IMR-90 (cell line): Measurements from ENCODE around the gene MAGI2. TPM values are rescaled to one million over a fixed set of nuclear protein-coding genes. Genes with fewer than 3 reads are reported as not detected.
A peak's percentile ranks its signal among the peaks of the same experiment; 100 is the strongest.

ENCODE experiments used
- ATAC-seq: fragments of 200-7000 bp; cut with Tn5 transposase; 2 replicates; pipeline ENCODE4 v1.9.1; 2020; ENCODE audit warnings: low read depth, mild to moderate bottlenecking, moderate library complexity
- BruUV-seq: library from RNA; stranded (reverse); fragments of 400-500 nt; replicated peaks from 2 replicates; lab custom pipeline; 2021; lab: Mats Ljungman, UMichigan
- CTCF ChIA-PET: fragments of 300-600 bp; formaldehyde crosslinking; extraction: SDS; loops from one replicate; lab custom pipeline; 2021; ENCODE audit warnings: antibody characterized with exemption; lab: Yijun Ruan, JAX
- POLR2A ChIA-PET: fragments of 300-600 bp; sonication (Branson Sonifier 250); formaldehyde crosslinking; loops from one replicate; lab custom pipeline; 2022; ENCODE audit warnings: antibody characterized with exemption; ENCODE audit not compliant: unreplicated experiment; lab: Charles Lee
- DNase-seq: peaks from one replicate; pipeline ENCODE4 v3.0.0; 2013
- H2AFZ ChIP-seq: replicated peaks from 2 replicates; pipeline ENCODE3; 2013; ENCODE audit warnings: low read length, mild to moderate bottlenecking; ENCODE audit not compliant: poor library complexity
- H2AK5ac ChIP-seq: 2 replicates; pipeline ENCODE4 v1.6.1; 2013; ENCODE audit warnings: low read depth, low read length, inconsistent platforms
- H2AK9ac ChIP-seq: replicated peaks from 2 replicates; pipeline ENCODE3; 2013; ENCODE audit warnings: mild to moderate bottlenecking, low read depth, low read length, moderate library complexity; ENCODE audit not compliant: poor library complexity
- H2BK120ac ChIP-seq: 2 replicates; pipeline ENCODE4 v1.6.1; 2013; ENCODE audit warnings: low read depth, low read length, inconsistent platforms
- H2BK15ac ChIP-seq: 3 replicates; pipeline ENCODE4 v1.6.1; 2013; ENCODE audit warnings: low read depth, low read length, inconsistent platforms
- H2BK20ac ChIP-seq: 2 replicates; pipeline ENCODE4 v1.6.1; 2013; ENCODE audit warnings: low read depth, mild to moderate bottlenecking, inconsistent platforms, low read length, moderate library complexity
- H2BK5ac ChIP-seq: 2 replicates; pipeline ENCODE4 v1.6.1; 2013; ENCODE audit warnings: mild to moderate bottlenecking, low read depth, low read length, inconsistent platforms; ENCODE audit not compliant: poor library complexity, severe bottlenecking
- H3K14ac ChIP-seq: replicated peaks from 2 replicates; pipeline ENCODE4 v1.6.1; 2013; ENCODE audit warnings: low read depth, low read length, inconsistent platforms
- H3K18ac ChIP-seq: 2 replicates; pipeline ENCODE4 v1.6.1; 2013; ENCODE audit warnings: low read depth, low read length, control low read depth
- H3K23ac ChIP-seq: 2 replicates; pipeline ENCODE4 v1.6.1; 2013; ENCODE audit warnings: low read depth, low read length, inconsistent platforms
- H3K27ac ChIP-seq: 2 replicates; pipeline ENCODE4 v1.5.1; 2013; ENCODE audit warnings: mild to moderate bottlenecking, control low read depth, low read length; ENCODE audit not compliant: insufficient read depth
- H3K27me3 ChIP-seq: 2 replicates; pipeline ENCODE4 v1.6.1; 2013; ENCODE audit warnings: low read length; ENCODE audit not compliant: control insufficient read depth, insufficient read depth
- H3K36me3 ChIP-seq: 2 replicates; pipeline ENCODE4 v1.6.1; 2013; ENCODE audit warnings: low read length, mixed read lengths; ENCODE audit not compliant: control insufficient read depth, insufficient read depth
- H3K4ac ChIP-seq: 2 replicates; pipeline ENCODE4 v1.6.1; 2013; ENCODE audit warnings: low read depth, low read length, inconsistent platforms
- H3K4me1 ChIP-seq: 2 replicates; pipeline ENCODE4 v1.6.1; 2013; ENCODE audit warnings: low read length, mixed read lengths; ENCODE audit not compliant: control insufficient read depth, insufficient read depth
- H3K4me2 ChIP-seq: 2 replicates; pipeline ENCODE4 v1.6.1; 2013; ENCODE audit warnings: low read depth, mild to moderate bottlenecking, control low read depth, low read length, moderate library complexity
- H3K4me3 ChIP-seq: 2 replicates; pipeline ENCODE4 v1.5.1; 2013; ENCODE audit warnings: low read depth, mild to moderate bottlenecking, control low read depth, low read length, moderate library complexity; ENCODE audit not compliant: insufficient read depth
- H3K56ac ChIP-seq: 2 replicates; pipeline ENCODE4 v1.6.1; 2013; ENCODE audit warnings: low read length, inconsistent platforms; ENCODE audit not compliant: insufficient read depth; ENCODE audit errors: extremely low read depth
- H3K79me1 ChIP-seq, 2 experiments: 2 replicates each; pipeline ENCODE4 v1.6.1; 2013; ENCODE audit warnings: low read length in 2 of 2, inconsistent platforms in 1 of 2, low read depth in 1 of 2
- H3K9ac ChIP-seq: 2 replicates; pipeline ENCODE4 v1.6.1; 2013; ENCODE audit warnings: low read depth, low read length, control low read depth
- H3K9me1 ChIP-seq: 2 replicates; pipeline ENCODE4 v1.6.1; 2013; ENCODE audit warnings: low read length, inconsistent platforms; ENCODE audit not compliant: insufficient read depth
- H3K9me3 ChIP-seq: 2 replicates; pipeline ENCODE4 v1.6.1; 2013; ENCODE audit warnings: low read length; ENCODE audit not compliant: control insufficient read depth, insufficient read depth
- H4K20me1 ChIP-seq: 2 replicates; pipeline ENCODE4 v1.6.1; 2013; ENCODE audit warnings: low read length, inconsistent platforms; ENCODE audit not compliant: insufficient read depth
- H4K5ac ChIP-seq: 2 replicates; pipeline ENCODE4 v1.6.1; 2013; ENCODE audit warnings: mild to moderate bottlenecking, low read depth, low read length, control low read depth
- H4K8ac ChIP-seq, 2 experiments: 2 replicates each; pipeline ENCODE4 v1.6.1; 2013; ENCODE audit warnings: low read depth in 2 of 2, low read length in 2 of 2, control low read depth in 1 of 2, inconsistent platforms in 1 of 2
- H4K91ac ChIP-seq: 2 replicates; pipeline ENCODE4 v1.6.1; 2013; ENCODE audit warnings: low read depth, low read length, inconsistent platforms; ENCODE audit not compliant: insufficient read depth
- CEBPB ChIP-seq: IDR thresholded peaks from 2 replicates; pipeline ENCODE4 v1.6.1; 2012; ENCODE audit warnings: low read depth, low read length, improper control_type of control experiment
- RAD21 ChIP-seq: IDR thresholded peaks from 2 replicates; pipeline ENCODE4 v1.6.1; 2012; ENCODE audit warnings: low read length, improper control_type of control experiment
- SMC3 ChIP-seq: fragments of 150-350 bp; IDR thresholded peaks from 2 replicates; pipeline ENCODE4 v1.6.1; 2016; ENCODE audit warnings: low read depth, mild to moderate bottlenecking, antibody characterized with exemption, low read length, moderate library complexity
- WGBS, 2 experiments: methylation state at CpG; one replicate each; pipeline versions ENCODE4 v1.1.5 to v1.1.7; 2013; ENCODE audit warnings: missing lambda C conversion rate in 2 of 2; ENCODE audit not compliant: insufficient read length in 1 of 2; ENCODE audit errors: extremely low coverage in 2 of 2; 5-methylcytosine and 5-hydroxymethylcytosine counted together
- dilution Hi-C: fragments of 300-500 bp; cut with HindIII; formaldehyde crosslinking; loops from one replicate; pipeline ENCODE4 v1.14.3; 2018; ENCODE audit warnings: low sequenced_read_pairs; ENCODE audit not compliant: unreplicated experiment
- in situ Hi-C: fragments of 300-500 bp; cut with MboI; formaldehyde crosslinking; loops from 3 replicates; pipeline ENCODE4 v1.14.3; 2019; ENCODE audit warnings: low sequenced_read_pairs, inconsistent platforms, mixed read lengths
- intact Hi-C: fragments of 100-400 bp; cut with micrococcal nuclease; formaldehyde crosslinking; loops from 2 replicates; pipeline ENCODE4 v1.10.0; 2022
- polyA plus RNA-seq, 3 experiments: library from polyadenylated mRNA; depleted of rRNA; stranded (reverse); fragments of >200 nt; gene quantifications; 2 replicates each; pipeline ENCODE4 v1.2.3, GENCODE V29; 2012; ENCODE audit warnings: low replicate concordance in 1 of 3
- total RNA-seq: library from RNA; depleted of rRNA; stranded (reverse); fragments of >200 nt; gene quantifications from 2 replicates; pipeline ENCODE4 v1.2.3, GENCODE V29; 2012
- TF ChIP-seq, protein P1 (sequence below): conservative IDR thresholded peaks from 2 replicates; pipeline ENCODE4 v1.5.1; 2012; ENCODE audit warnings: mild to moderate bottlenecking, low read depth, low read length, improper control_type of control experiment

The MAGI2 gene
- total and polyA plus RNA-seq, 2 of the 4 experiments (the other 2 are of a cell fraction): 2.5 to 17.9 TPM

DNA sequence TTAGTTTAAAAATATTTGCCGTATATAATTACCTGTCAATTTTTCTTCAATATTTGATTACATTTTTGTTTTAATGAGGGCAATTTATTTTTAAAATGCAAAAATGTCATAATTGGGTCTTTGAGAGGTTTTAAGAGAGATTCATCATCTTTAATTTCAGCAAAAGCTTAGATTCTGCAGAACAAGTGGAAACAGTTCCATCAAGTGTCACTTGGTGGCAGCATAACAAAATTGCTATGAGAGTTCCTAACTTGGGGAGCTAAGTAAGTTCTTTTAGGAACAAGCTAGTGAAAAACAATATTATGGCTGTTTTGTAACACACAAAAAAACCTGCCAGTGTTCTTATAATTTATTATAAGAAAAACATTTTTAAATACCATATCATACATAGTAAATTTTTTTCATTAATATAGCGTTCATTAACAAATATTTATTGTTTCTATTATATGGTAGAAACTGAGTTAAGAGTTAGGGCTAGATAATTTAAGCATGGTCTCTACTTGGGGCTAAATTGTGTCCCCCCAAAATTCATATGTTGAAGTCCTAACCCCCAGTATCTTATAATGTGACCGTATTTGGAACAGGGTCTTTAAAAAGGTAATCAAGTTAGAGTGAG, 155.2 kb downstream of the MAGI2 start:
- H3K79me1 ChIP-seq: peaks cover 14 to 35% of the 10 kb centered on the region in 2 experiments; a peak in 3 of 4 replicates
- TF ChIP-seq, protein P1, sequence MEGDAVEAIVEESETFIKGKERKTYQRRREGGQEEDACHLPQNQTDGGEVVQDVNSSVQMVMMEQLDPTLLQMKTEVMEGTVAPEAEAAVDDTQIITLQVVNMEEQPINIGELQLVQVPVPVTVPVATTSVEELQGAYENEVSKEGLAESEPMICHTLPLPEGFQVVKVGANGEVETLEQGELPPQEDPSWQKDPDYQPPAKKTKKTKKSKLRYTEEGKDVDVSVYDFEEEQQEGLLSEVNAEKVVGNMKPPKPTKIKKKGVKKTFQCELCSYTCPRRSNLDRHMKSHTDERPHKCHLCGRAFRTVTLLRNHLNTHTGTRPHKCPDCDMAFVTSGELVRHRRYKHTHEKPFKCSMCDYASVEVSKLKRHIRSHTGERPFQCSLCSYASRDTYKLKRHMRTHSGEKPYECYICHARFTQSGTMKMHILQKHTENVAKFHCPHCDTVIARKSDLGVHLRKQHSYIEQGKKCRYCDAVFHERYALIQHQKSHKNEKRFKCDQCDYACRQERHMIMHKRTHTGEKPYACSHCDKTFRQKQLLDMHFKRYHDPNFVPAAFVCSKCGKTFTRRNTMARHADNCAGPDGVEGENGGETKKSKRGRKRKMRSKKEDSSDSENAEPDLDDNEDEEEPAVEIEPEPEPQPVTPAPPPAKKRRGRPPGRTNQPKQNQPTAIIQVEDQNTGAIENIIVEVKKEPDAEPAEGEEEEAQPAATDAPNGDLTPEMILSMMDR: peak; percentile 70
- TF ChIP-seq SMC3 (peak; percentile 72), CEBPB (no peak), RAD21 (peak; percentile 73)
- no peak overlapping the region for H3K14ac ChIP-seq
- no peak overlapping the region; the same call in 1 of the 2 replicates for H3K4ac ChIP-seq
- no peak overlapping the region for H2BK120ac ChIP-seq
- POLR2A ChIA-PET: interaction anchor here (1.0 kb wide), 1 partner anchor 157 kb away, joined by 4 read pairs; no protein-coding TSS in a partner anchor
- no CpG with 5 or more reads among the region's 3 CpGs for WGBS, 2 experiments
- no peak overlapping the region for H3K18ac ChIP-seq
- H2AK5ac ChIP-seq: no peak overlapping the region
- peak overlapping the region; percentile 34 for H2BK5ac ChIP-seq
- no peak overlapping the region for H3K4me2 ChIP-seq
- CTCF ChIA-PET: interaction anchor here (0.6 to 1.6 kb wide), 14 partner anchors 9 to 749 kb away, joined by 3 to 8 read pairs (median 4); no protein-coding TSS in a partner anchor
- dilution Hi-C loops: no loop called here
- no peaks in the 10 kb centered on the region for H3K9me3 ChIP-seq
- H4K5ac ChIP-seq: no peak overlapping the region; the same call in 1 of the 2 replicates
- H4K91ac ChIP-seq: no peak overlapping the region
- intact Hi-C loops: loop anchor here (1.0 to 10.0 kb wide), 5 partner anchors 154 to 749 kb away; partner anchors contain the start of gene MAGI2
- H3K4me3 ChIP-seq: no peak overlapping the region
- no peak overlapping the region for H2AK9ac ChIP-seq
- no peaks in the 10 kb centered on the region for H3K27me3 ChIP-seq
- DNase-seq (peak; percentile 79), ATAC-seq (peak; percentile 65)
- no peak overlapping the region for H2BK20ac ChIP-seq
- no peaks in the 10 kb centered on the region for H4K20me1 ChIP-seq
- no peak overlapping the region for H3K23ac ChIP-seq
- no peak overlapping the region for H3K27ac ChIP-seq
- H2AFZ ChIP-seq: no peak overlapping the region
- H3K56ac ChIP-seq: no peak overlapping the region
- H4K8ac ChIP-seq: no peak overlapping the region
- in situ Hi-C loops: loop anchor here (5.0 kb wide), 1 partner anchor 749 kb away; no protein-coding TSS in a partner anchor
- H3K36me3 ChIP-seq: no peaks in the 10 kb centered on the region
- no peak overlapping the region for H2BK15ac ChIP-seq
- no TSS peak for BruUV-seq
- peaks cover 3% of the 10 kb centered on the region; the same call in 1 of the 2 replicates for H3K4me1 ChIP-seq
- 0 out of 2 replicates have a peak, but pooled peaks cover 3% of the 10 kb centered on the region for H3K9me1 ChIP-seq
- no peak overlapping the region for H3K9ac ChIP-seq
